KMS-11 (cell line): ENCODE data around the gene RAB11FIP3.
A peak's percentile ranks its signal among the peaks of the same experiment; 100 is the strongest.

Experiments
- H2AFZ ChIP-seq: fragments of 200-600 bp; sonication (generic); 2 replicates; pipeline ENCODE4 v1.6.1; 2016; ENCODE audit warnings: antibody characterized with exemption, mixed run types, low read depth
- H3K27ac ChIP-seq: fragments of 200-600 bp; sonication (generic); 2 replicates; pipeline ENCODE4 v1.6.1; 2016; ENCODE audit warnings: mild to moderate bottlenecking, mixed run types
- H3K27me3 ChIP-seq: fragments of 200-600 bp; sonication (generic); 2 replicates; pipeline ENCODE4 v1.6.1; 2017; ENCODE audit warnings: mild to moderate bottlenecking, low read depth, mixed run types, moderate library complexity; ENCODE audit not compliant: insufficient read depth
- H3K36me3 ChIP-seq: fragments of 200-600 bp; sonication (generic); 2 replicates; pipeline ENCODE4 v1.6.1; 2017; ENCODE audit warnings: mild to moderate bottlenecking, mixed run types; ENCODE audit not compliant: insufficient read depth
- H3K4me1 ChIP-seq: fragments of 200-600 bp; sonication (generic); 2 replicates; pipeline ENCODE4 v1.6.1; 2016; ENCODE audit warnings: mild to moderate bottlenecking, low read depth, mixed run types; ENCODE audit not compliant: poor library complexity, severe bottlenecking
- H3K4me2 ChIP-seq: fragments of 200-600 bp; sonication (generic); 2 replicates; pipeline ENCODE4 v1.7.0; 2016; ENCODE audit warnings: mild to moderate bottlenecking, mixed run types
- H3K4me3 ChIP-seq: fragments of 200-600 bp; sonication (generic); IDR thresholded peaks from 2 replicates; pipeline ENCODE4 v1.6.1; 2017; ENCODE audit warnings: low read depth, low read length, mixed read lengths; ENCODE audit not compliant: insufficient read depth
- H3K79me2 ChIP-seq: fragments of 200-600 bp; sonication (generic); 2 replicates; pipeline ENCODE4 v1.6.1; 2016; ENCODE audit warnings: low read depth, mixed run types; ENCODE audit not compliant: insufficient read depth
- H3K9ac ChIP-seq: fragments of 200-600 bp; sonication (generic); 2 replicates; pipeline ENCODE4 v1.6.1; 2016; ENCODE audit warnings: mild to moderate bottlenecking, mixed run types
- H4K20me1 ChIP-seq: fragments of 200-600 bp; sonication (generic); 2 replicates; pipeline ENCODE4 v1.6.1; 2016; ENCODE audit warnings: mild to moderate bottlenecking, mixed run types; ENCODE audit not compliant: insufficient read depth
- TF ChIP-seq, protein P1 (sequence below): fragments of 200-600 bp; sonication (generic); conservative IDR thresholded peaks from 2 replicates; pipeline ENCODE4 v1.6.1; 2017; ENCODE audit warnings: low read depth, mild to moderate bottlenecking, antibody characterized with exemption, low read length, moderate library complexity, mixed read lengths

The RAB11FIP3 gene

DNA sequence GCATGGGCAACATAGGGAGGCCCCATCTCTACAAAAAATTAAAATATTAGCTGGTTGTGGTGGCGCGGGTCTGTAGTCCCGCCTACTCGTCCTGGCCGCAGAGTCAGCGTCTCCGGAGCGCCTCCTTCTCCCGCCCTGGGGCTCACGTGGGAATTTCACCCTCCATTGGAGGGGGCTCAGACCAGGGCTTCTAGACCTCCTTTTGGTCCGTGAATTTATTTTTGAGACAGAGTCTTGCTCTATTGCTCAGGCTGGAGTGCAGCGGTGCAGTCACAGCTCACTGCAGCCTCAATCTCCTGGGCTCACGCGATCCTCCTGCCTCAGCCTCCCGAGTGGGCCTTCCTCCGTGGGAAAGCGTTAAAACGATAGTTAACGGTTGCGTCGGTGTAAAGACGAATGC is 28.8 kb upstream of the RAB11FIP3 start:
- Histone ChIP-seq H3K4me1 (peaks cover 16% of the 10 kb centered on the region), H3K27me3 (peaks cover 19% of the 10 kb centered on the region), H3K79me2 (no peaks in the 10 kb centered on the region), H3K9ac (no peak overlapping the region), H3K4me2 (peak overlapping the region; percentile 31; the same call in 1 of the 2 replicates), H2AFZ (no peak overlapping the region; the same call in 1 of the 2 replicates), H4K20me1 (no peaks in the 10 kb centered on the region), H3K4me3 (no peak overlapping the region), H3K36me3 (no peaks in the 10 kb centered on the region), H3K27ac (no peak overlapping the region)
- TF ChIP-seq, protein P1, sequence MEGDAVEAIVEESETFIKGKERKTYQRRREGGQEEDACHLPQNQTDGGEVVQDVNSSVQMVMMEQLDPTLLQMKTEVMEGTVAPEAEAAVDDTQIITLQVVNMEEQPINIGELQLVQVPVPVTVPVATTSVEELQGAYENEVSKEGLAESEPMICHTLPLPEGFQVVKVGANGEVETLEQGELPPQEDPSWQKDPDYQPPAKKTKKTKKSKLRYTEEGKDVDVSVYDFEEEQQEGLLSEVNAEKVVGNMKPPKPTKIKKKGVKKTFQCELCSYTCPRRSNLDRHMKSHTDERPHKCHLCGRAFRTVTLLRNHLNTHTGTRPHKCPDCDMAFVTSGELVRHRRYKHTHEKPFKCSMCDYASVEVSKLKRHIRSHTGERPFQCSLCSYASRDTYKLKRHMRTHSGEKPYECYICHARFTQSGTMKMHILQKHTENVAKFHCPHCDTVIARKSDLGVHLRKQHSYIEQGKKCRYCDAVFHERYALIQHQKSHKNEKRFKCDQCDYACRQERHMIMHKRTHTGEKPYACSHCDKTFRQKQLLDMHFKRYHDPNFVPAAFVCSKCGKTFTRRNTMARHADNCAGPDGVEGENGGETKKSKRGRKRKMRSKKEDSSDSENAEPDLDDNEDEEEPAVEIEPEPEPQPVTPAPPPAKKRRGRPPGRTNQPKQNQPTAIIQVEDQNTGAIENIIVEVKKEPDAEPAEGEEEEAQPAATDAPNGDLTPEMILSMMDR: no peak

GRCh38 chr16:397135-397661 is 28.3 kb upstream of the RAB11FIP3 start, which contains the start of gene NME4:
Gene NME4 (plus strand): TSS chr16:397199. CDS start chr16:397223, 24 bp downstream.
- Histone ChIP-seq H3K36me3 (no peaks in the 10 kb centered on the region), H3K79me2 (no peaks in the 10 kb centered on the region), H3K9ac (peak within 1 kb of the TSS; percentile 61; the same call in 1 of the 2 replicates), H2AFZ (no peak within 1 kb of the TSS; the same call in 1 of the 2 replicates), H3K4me1 (peaks cover 15% of the 10 kb centered on the region), H4K20me1 (no peaks in the 10 kb centered on the region), H3K27me3 (peaks cover 19% of the 10 kb centered on the region), H3K4me3 (no peak within 1 kb of the TSS), H3K27ac (no peak within 1 kb of the TSS), H3K4me2 (peak within 1 kb of the TSS; percentile 31; the same call in 1 of the 2 replicates)
- TF ChIP-seq, protein P1: no peak

DNA sequence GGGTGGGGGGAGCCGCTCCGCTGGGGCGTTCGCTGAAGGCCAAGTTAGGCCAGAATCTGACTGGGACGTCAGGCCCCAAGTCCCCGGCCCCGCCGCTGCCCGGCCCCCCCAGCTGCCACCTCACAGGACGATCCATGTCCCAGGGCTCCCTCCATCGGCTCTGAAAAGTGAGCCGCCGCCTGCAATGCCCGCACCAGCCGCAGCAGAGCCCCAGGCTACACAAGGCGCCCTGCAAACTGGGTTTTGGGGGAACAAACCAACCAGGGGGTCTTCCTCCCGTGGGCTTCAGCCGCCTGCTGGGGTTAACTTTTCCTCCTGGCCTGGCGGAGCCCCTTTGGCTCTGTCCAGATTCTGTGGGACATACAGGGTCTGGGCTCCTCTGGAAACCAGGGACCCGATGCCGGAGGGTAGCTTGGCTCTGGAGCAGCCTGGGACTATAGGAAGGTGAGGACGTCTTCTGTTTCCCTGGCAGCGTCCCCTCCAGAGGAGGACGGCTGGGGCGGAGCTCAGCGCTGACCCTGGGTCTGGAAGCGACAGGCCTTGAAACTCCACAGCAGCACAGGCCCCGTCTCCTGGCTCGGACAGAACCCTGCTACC is 27.6 kb upstream of the RAB11FIP3 start:
- H3K9ac ChIP-seq: no peak overlapping the region
- H4K20me1 ChIP-seq: no peaks in the 10 kb centered on the region
- H3K4me2 ChIP-seq: no peak overlapping the region
- peaks cover 21% of the 10 kb centered on the region for H3K4me1 ChIP-seq
- H3K27me3 ChIP-seq: peaks cover 19% of the 10 kb centered on the region
- H3K36me3 ChIP-seq: no peaks in the 10 kb centered on the region
- no peak overlapping the region for H2AFZ ChIP-seq
- TF ChIP-seq, protein P1: no peak
- H3K4me3 ChIP-seq: no peak overlapping the region
- H3K79me2 ChIP-seq: no peaks in the 10 kb centered on the region
- no peak overlapping the region for H3K27ac ChIP-seq

DNA sequence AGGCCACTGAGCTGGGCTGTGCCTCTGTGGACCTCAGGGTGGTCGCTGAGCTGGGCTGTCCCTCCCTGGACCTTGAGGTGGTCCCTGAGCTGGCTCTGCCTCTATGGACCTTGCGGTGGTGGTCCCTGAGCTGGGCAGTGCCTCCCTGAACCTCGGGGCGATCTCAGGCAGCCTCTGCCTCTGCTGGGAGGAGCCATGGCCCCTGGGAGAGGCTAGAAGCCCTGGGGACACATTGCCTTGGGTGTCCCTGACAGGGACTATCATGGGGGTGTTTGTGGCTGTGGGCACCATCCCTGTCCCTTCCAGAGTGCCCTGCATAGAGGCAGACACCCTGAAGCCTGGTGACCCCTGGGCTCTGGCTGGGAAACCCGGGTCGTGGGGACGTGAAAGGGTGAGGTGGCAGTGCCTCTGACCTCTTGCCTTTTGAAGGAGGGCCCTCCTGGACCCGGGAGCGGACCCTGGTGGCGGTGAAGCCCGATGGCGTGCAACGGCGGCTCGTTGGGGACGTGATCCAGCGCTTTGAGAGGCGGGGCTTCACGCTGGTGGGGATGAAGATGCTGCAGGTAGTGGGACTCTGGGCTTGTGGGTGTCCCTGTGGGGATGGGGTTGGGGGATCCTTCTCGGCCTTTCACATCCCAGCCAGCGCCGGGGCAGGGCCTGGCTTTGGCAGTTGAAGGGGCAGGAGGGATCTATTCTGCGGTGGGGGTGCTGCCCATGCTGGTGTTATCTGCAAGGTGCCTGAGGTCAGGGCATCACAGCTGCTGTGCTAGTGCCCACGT is 26.7 kb upstream of the RAB11FIP3 start:
- no peak overlapping the region for H3K27ac ChIP-seq
- no peak overlapping the region for H3K4me3 ChIP-seq

More for the DNA sequence above, 26.7 kb upstream of the RAB11FIP3 start:
- Histone ChIP-seq H3K36me3 (no peaks in the 10 kb centered on the region), H3K4me1 (peaks cover 21% of the 10 kb centered on the region), H3K27me3 (peaks cover 19% of the 10 kb centered on the region), H2AFZ (no peak overlapping the region), H3K79me2 (no peaks in the 10 kb centered on the region), H4K20me1 (no peaks in the 10 kb centered on the region), H3K4me2 (no peak overlapping the region), H3K9ac (no peak overlapping the region)
- TF ChIP-seq, protein P1: no peak
